IMR-90 (cell line): ENCODE data around the gene INPP5J. TPM values are rescaled to one million over a fixed set of nuclear protein-coding genes. Genes with fewer than 3 reads are reported as not detected.
A peak's percentile ranks its signal among the peaks of the same experiment; 100 is the strongest.

Experiments
- ATAC-seq: fragments of 200-7000 bp; cut with Tn5 transposase; 2 replicates; pipeline ENCODE4 v1.9.1; 2020; ENCODE audit warnings: low read depth, mild to moderate bottlenecking, moderate library complexity
- BruUV-seq: library from RNA; stranded (reverse); fragments of 400-500 nt; replicated peaks from 2 replicates; lab custom pipeline; 2021; lab: Mats Ljungman, UMichigan
- CTCF ChIA-PET: fragments of 300-600 bp; formaldehyde crosslinking; extraction: SDS; loops from one replicate; lab custom pipeline; 2021; ENCODE audit warnings: antibody characterized with exemption; lab: Yijun Ruan, JAX
- POLR2A ChIA-PET: fragments of 300-600 bp; sonication (Branson Sonifier 250); formaldehyde crosslinking; loops from one replicate; lab custom pipeline; 2022; ENCODE audit warnings: antibody characterized with exemption; ENCODE audit not compliant: unreplicated experiment; lab: Charles Lee
- DNase-seq: peaks from one replicate; pipeline ENCODE4 v3.0.0; 2013
- H2AFZ ChIP-seq: replicated peaks from 2 replicates; pipeline ENCODE3; 2013; ENCODE audit warnings: low read length, mild to moderate bottlenecking; ENCODE audit not compliant: poor library complexity
- H2AK5ac ChIP-seq: 2 replicates; pipeline ENCODE4 v1.6.1; 2013; ENCODE audit warnings: low read depth, low read length, inconsistent platforms
- H2AK9ac ChIP-seq: replicated peaks from 2 replicates; pipeline ENCODE3; 2013; ENCODE audit warnings: mild to moderate bottlenecking, low read depth, low read length, moderate library complexity; ENCODE audit not compliant: poor library complexity
- H2BK120ac ChIP-seq: 2 replicates; pipeline ENCODE4 v1.6.1; 2013; ENCODE audit warnings: low read depth, low read length, inconsistent platforms
- H2BK15ac ChIP-seq: 3 replicates; pipeline ENCODE4 v1.6.1; 2013; ENCODE audit warnings: low read depth, low read length, inconsistent platforms
- H2BK20ac ChIP-seq: 2 replicates; pipeline ENCODE4 v1.6.1; 2013; ENCODE audit warnings: low read depth, mild to moderate bottlenecking, inconsistent platforms, low read length, moderate library complexity
- H2BK5ac ChIP-seq: 2 replicates; pipeline ENCODE4 v1.6.1; 2013; ENCODE audit warnings: mild to moderate bottlenecking, low read depth, low read length, inconsistent platforms; ENCODE audit not compliant: poor library complexity, severe bottlenecking
- H3K14ac ChIP-seq: replicated peaks from 2 replicates; pipeline ENCODE4 v1.6.1; 2013; ENCODE audit warnings: low read depth, low read length, inconsistent platforms
- H3K18ac ChIP-seq: 2 replicates; pipeline ENCODE4 v1.6.1; 2013; ENCODE audit warnings: low read depth, low read length, control low read depth
- H3K23ac ChIP-seq: 2 replicates; pipeline ENCODE4 v1.6.1; 2013; ENCODE audit warnings: low read depth, low read length, inconsistent platforms
- H3K27ac ChIP-seq: 2 replicates; pipeline ENCODE4 v1.5.1; 2013; ENCODE audit warnings: mild to moderate bottlenecking, control low read depth, low read length; ENCODE audit not compliant: insufficient read depth
- H3K27me3 ChIP-seq: 2 replicates; pipeline ENCODE4 v1.6.1; 2013; ENCODE audit warnings: low read length; ENCODE audit not compliant: control insufficient read depth, insufficient read depth
- H3K36me3 ChIP-seq: 2 replicates; pipeline ENCODE4 v1.6.1; 2013; ENCODE audit warnings: low read length, mixed read lengths; ENCODE audit not compliant: control insufficient read depth, insufficient read depth
- H3K4ac ChIP-seq: 2 replicates; pipeline ENCODE4 v1.6.1; 2013; ENCODE audit warnings: low read depth, low read length, inconsistent platforms
- H3K4me1 ChIP-seq: 2 replicates; pipeline ENCODE4 v1.6.1; 2013; ENCODE audit warnings: low read length, mixed read lengths; ENCODE audit not compliant: control insufficient read depth, insufficient read depth
- H3K4me2 ChIP-seq: 2 replicates; pipeline ENCODE4 v1.6.1; 2013; ENCODE audit warnings: low read depth, mild to moderate bottlenecking, control low read depth, low read length, moderate library complexity
- H3K4me3 ChIP-seq: 2 replicates; pipeline ENCODE4 v1.5.1; 2013; ENCODE audit warnings: low read depth, mild to moderate bottlenecking, control low read depth, low read length, moderate library complexity; ENCODE audit not compliant: insufficient read depth
- H3K56ac ChIP-seq: 2 replicates; pipeline ENCODE4 v1.6.1; 2013; ENCODE audit warnings: low read length, inconsistent platforms; ENCODE audit not compliant: insufficient read depth; ENCODE audit errors: extremely low read depth
- H3K79me1 ChIP-seq, 2 experiments: 2 replicates each; pipeline ENCODE4 v1.6.1; 2013; ENCODE audit warnings: low read length in 2 of 2, inconsistent platforms in 1 of 2, low read depth in 1 of 2
- H3K9ac ChIP-seq: 2 replicates; pipeline ENCODE4 v1.6.1; 2013; ENCODE audit warnings: low read depth, low read length, control low read depth
- H3K9me1 ChIP-seq: 2 replicates; pipeline ENCODE4 v1.6.1; 2013; ENCODE audit warnings: low read length, inconsistent platforms; ENCODE audit not compliant: insufficient read depth
- H3K9me3 ChIP-seq: 2 replicates; pipeline ENCODE4 v1.6.1; 2013; ENCODE audit warnings: low read length; ENCODE audit not compliant: control insufficient read depth, insufficient read depth
- H4K20me1 ChIP-seq: 2 replicates; pipeline ENCODE4 v1.6.1; 2013; ENCODE audit warnings: low read length, inconsistent platforms; ENCODE audit not compliant: insufficient read depth
- H4K5ac ChIP-seq: 2 replicates; pipeline ENCODE4 v1.6.1; 2013; ENCODE audit warnings: mild to moderate bottlenecking, low read depth, low read length, control low read depth
- H4K8ac ChIP-seq, 2 experiments: 2 replicates each; pipeline ENCODE4 v1.6.1; 2013; ENCODE audit warnings: low read depth in 2 of 2, low read length in 2 of 2, control low read depth in 1 of 2, inconsistent platforms in 1 of 2
- H4K91ac ChIP-seq: 2 replicates; pipeline ENCODE4 v1.6.1; 2013; ENCODE audit warnings: low read depth, low read length, inconsistent platforms; ENCODE audit not compliant: insufficient read depth
- BHLHE40 ChIP-seq: fragments of 150-350 bp; IDR thresholded peaks from 2 replicates; pipeline ENCODE4 v1.6.1; 2016; ENCODE audit warnings: mild to moderate bottlenecking, low read depth, low read length
- CEBPB ChIP-seq: IDR thresholded peaks from 2 replicates; pipeline ENCODE4 v1.6.1; 2012; ENCODE audit warnings: low read depth, low read length, improper control_type of control experiment
- CHD1 ChIP-seq: IDR thresholded peaks from 2 replicates; pipeline ENCODE4 v1.6.1; 2012; ENCODE audit warnings: low read depth, low read length, improper control_type of control experiment
- CTCF ChIP-seq: conservative IDR thresholded peaks from 2 replicates; pipeline ENCODE4 v1.5.1; 2012; ENCODE audit warnings: mild to moderate bottlenecking, low read depth, low read length, improper control_type of control experiment
- FOS ChIP-seq: fragments of 150-350 bp; IDR thresholded peaks from 2 replicates; pipeline ENCODE4 v1.6.1; 2016; ENCODE audit warnings: low read depth, low read length
- MAFK ChIP-seq: IDR thresholded peaks from 2 replicates; pipeline ENCODE4 v1.6.1; 2012; ENCODE audit warnings: low read depth, low read length, improper control_type of control experiment
- MAZ ChIP-seq: IDR thresholded peaks from 2 replicates; pipeline ENCODE4 v1.6.1; 2012; ENCODE audit warnings: low read depth, mild to moderate bottlenecking, low read length, improper control_type of control experiment, moderate library complexity, borderline replicate concordance
- MXI1 ChIP-seq: IDR thresholded peaks from 2 replicates; pipeline ENCODE4 v1.6.1; 2012; ENCODE audit warnings: low read depth, mild to moderate bottlenecking, low read length, moderate library complexity, borderline replicate concordance
- NFE2L2 ChIP-seq: fragments of 150-350 bp; IDR thresholded peaks from 2 replicates; pipeline ENCODE4 v1.6.1; 2016; ENCODE audit warnings: low read depth, mild to moderate bottlenecking, low read length
- RCOR1 ChIP-seq: IDR thresholded peaks from 2 replicates; pipeline ENCODE4 v1.6.1; 2012; ENCODE audit warnings: mild to moderate bottlenecking, low read length, improper control_type of control experiment; ENCODE audit not compliant: insufficient replicate concordance
- USF2 ChIP-seq: fragments of 150-350 bp; IDR thresholded peaks from 2 replicates; pipeline ENCODE4 v1.6.1; 2017; ENCODE audit warnings: mild to moderate bottlenecking, antibody characterized with exemption, low read length, low read depth
- WGBS, 2 experiments: methylation state at CpG; one replicate each; pipeline versions ENCODE4 v1.1.5 to v1.1.7; 2013; ENCODE audit warnings: missing lambda C conversion rate in 2 of 2; ENCODE audit not compliant: insufficient read length in 1 of 2; ENCODE audit errors: extremely low coverage in 2 of 2; 5-methylcytosine and 5-hydroxymethylcytosine counted together
- dilution Hi-C: fragments of 300-500 bp; cut with HindIII; formaldehyde crosslinking; loops from one replicate; pipeline ENCODE4 v1.14.3; 2018; ENCODE audit warnings: low sequenced_read_pairs; ENCODE audit not compliant: unreplicated experiment
- in situ Hi-C: fragments of 300-500 bp; cut with MboI; formaldehyde crosslinking; loops from 3 replicates; pipeline ENCODE4 v1.14.3; 2019; ENCODE audit warnings: low sequenced_read_pairs, inconsistent platforms, mixed read lengths
- intact Hi-C: fragments of 100-400 bp; cut with micrococcal nuclease; formaldehyde crosslinking; loops from 2 replicates; pipeline ENCODE4 v1.10.0; 2022
- polyA plus RNA-seq, 3 experiments: library from polyadenylated mRNA; depleted of rRNA; stranded (reverse); fragments of >200 nt; gene quantifications; 2 replicates each; pipeline ENCODE4 v1.2.3, GENCODE V29; 2012; ENCODE audit warnings: low replicate concordance in 1 of 3
- total RNA-seq: library from RNA; depleted of rRNA; stranded (reverse); fragments of >200 nt; gene quantifications from 2 replicates; pipeline ENCODE4 v1.2.3, GENCODE V29; 2012

Gene INPP5J
- total and polyA plus RNA-seq, 2 of the 4 experiments (the other 2 are of a cell fraction): 0.36 to 2.2 TPM

DNA sequence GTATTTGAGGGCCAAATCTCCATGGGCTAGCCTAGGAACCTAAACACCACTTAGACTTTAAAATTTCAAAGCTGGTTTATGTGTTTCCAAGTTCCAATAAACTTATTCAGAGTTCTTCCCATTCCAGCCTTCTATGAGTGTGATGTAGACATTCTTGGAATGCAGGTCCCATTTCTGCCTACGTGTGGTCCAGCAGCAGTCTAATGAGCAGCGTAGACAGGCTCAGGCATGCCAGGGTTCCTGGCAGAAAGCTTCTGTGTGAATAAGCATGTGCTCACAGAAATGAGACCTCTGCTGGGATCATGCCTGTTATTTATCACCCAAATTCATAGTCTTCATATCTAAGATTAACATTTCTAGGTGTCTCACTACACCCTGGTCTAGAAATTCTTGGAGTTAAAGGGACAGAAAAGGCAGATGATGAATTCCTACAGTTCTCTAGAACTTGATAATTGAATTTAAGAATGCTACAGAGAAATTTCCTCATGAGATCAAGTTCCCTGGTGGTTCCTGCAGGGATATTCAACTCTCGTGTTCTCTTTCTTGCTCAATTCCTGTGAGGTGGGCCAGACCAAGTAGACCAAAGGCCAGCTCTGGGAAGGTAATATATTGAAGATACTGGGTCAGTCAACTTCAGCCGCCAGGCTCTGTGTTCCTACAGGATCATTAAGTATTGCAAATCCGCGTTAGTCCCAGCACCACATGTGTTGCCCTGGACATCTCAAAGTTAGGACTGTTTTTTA lies 54.8 kb downstream of the INPP5J start:
- WGBS, 2 experiments: 0% methylated on average over 1 of the region's 6 CpGs; no CpG with 5 or more reads in 1 of the 2 experiments
- Histone ChIP-seq H3K18ac (peak overlapping the region; percentile 95), H2BK5ac (peak overlapping the region; percentile 100), H3K4me1 (peaks cover 30% of the 10 kb centered on the region), H4K5ac (peak overlapping the region; percentile 97), H3K36me3 (peaks cover 1% of the 10 kb centered on the region; the same call in 1 of the 2 replicates), H4K20me1 (peaks cover 6% of the 10 kb centered on the region; the same call in 1 of the 2 replicates), H2AFZ (no peak overlapping the region), H3K4me2 (0 out of 2 replicates have a peak overlapping the region, but pooled peaks have one; percentile 8), H2AK9ac (peak overlapping the region; percentile 86), H2AK5ac (peak overlapping the region; percentile 94), H3K27me3 (no peaks in the 10 kb centered on the region), H3K27ac (peak overlapping the region; percentile 93), H3K23ac (peak overlapping the region; percentile 93; the same call in 1 of the 2 replicates), H3K4ac (peak overlapping the region; percentile 99), H3K9me3 (no peaks in the 10 kb centered on the region), H3K79me1 (peaks cover 31 to 74% of the 10 kb centered on the region in 2 experiments), H3K14ac (peak overlapping the region; percentile 96), H2BK20ac (peak overlapping the region; percentile 99), H3K56ac (peak overlapping the region; percentile 88), H3K9me1 (peaks cover 21% of the 10 kb centered on the region), H4K91ac (peak overlapping the region; percentile 100), H4K8ac (peak overlapping the region; percentile 91 to 98), H3K9ac (peak overlapping the region; percentile 36), H2BK120ac (peak overlapping the region; percentile 99), H2BK15ac (peak overlapping the region; percentile 100), H3K4me3 (no peak overlapping the region)
- TF ChIP-seq USF2 (no peak), FOS (peak; percentile 42), CTCF (0 out of 2 replicates have a peak, but pooled peaks have one; percentile 8), CHD1 (no peak), MXI1 (peak; percentile 92), RCOR1 (peak; percentile 80), MAZ (no peak), MAFK (peak; percentile 57), BHLHE40 (peak; percentile 74), CEBPB (peak; percentile 51; the same call in 1 of the 2 replicates), NFE2L2 (peak; percentile 59; the same call in 1 of the 2 replicates)
- peak; percentile 84 for ATAC-seq
- ChIA-PET CTCF (interaction anchor here (0.7 to 1.0 kb wide), 4 partner anchors 10 to 69 kb away, joined by 3 to 4 read pairs (median 3); partner anchors contain the start of gene LIMK2), POLR2A (interaction anchor here (1.1 kb wide), 1 partner anchor 115 kb away, joined by 3 read pairs; the partner anchor contains the start of gene PIK3IP1)
- intact Hi-C loops: no loop called here
- peak; percentile 96 for DNase-seq
- dilution Hi-C loops: no loop called here
- in situ Hi-C loops: no loop called here
- no TSS peak for BruUV-seq
